SK-N-SH (cell line): ENCODE measurements around the gene SHROOM1. TPM values are rescaled to one million over a fixed set of nuclear protein-coding genes. Genes with fewer than 3 reads are reported as not detected.

Experiments
- CTCF ChIA-PET: fragments of 300-600, 350-600 bp; formaldehyde crosslinking; extraction: SDS; loops from one replicate; lab custom pipeline; 2021; lab: Yijun Ruan, JAX
- POLR2A ChIA-PET: fragments of 350-600 bp; sonication (Branson Sonifier 250); formaldehyde crosslinking; extraction: SDS; loops from one replicate; lab custom pipeline; 2020; ENCODE audit warnings: antibody characterized with exemption, inconsistent platforms; lab: Yijun Ruan, JAX
- DNase-seq: peaks from one replicate; pipeline ENCODE4 v3.0.0; 2012
- H2AFZ ChIP-seq: fragments of 200-600 bp; sonication (generic); 2 replicates; pipeline ENCODE4 v1.8.1; 2016; ENCODE audit warnings: antibody characterized with exemption, mild to moderate bottlenecking, low read depth
- H3F3A ChIP-seq: fragments of 200-600 bp; sonication (generic); replicated peaks from 2 replicates; pipeline ENCODE3; 2016; ENCODE audit warnings: antibody characterized with exemption, mild to moderate bottlenecking; ENCODE audit not compliant: insufficient read depth
- H3K27ac ChIP-seq, 2 experiments: fragments of 200-500 bp in 1 of 2; fragments of 200-600 bp in 1 of 2; sonication (Bioruptor generic) in 1 of 2; sonication (generic), shearing (Covaris generic) in 1 of 2; 2 replicates each; pipeline versions ENCODE4 v1.5.1 to v1.6.1; 2014 to 2016; ENCODE audit warnings: low read depth in 2 of 2, inconsistent platforms in 1 of 2, low read length in 1 of 2, mild to moderate bottlenecking in 1 of 2, mixed read lengths in 1 of 2
- H3K27me3 ChIP-seq: fragments of 200-600 bp; sonication (generic), shearing (Covaris generic); 2 replicates; pipeline ENCODE4 v1.6.1; 2016; ENCODE audit warnings: mixed run types; ENCODE audit not compliant: insufficient read depth
- H3K36me3 ChIP-seq, 2 experiments: fragments of 200-500 bp in 1 of 2; fragments of 200-600 bp in 1 of 2; sonication (Bioruptor generic) in 1 of 2; sonication (generic) in 1 of 2; replicated peaks in 1 of 2; 2 replicates each; pipeline versions ENCODE3 to v1.5.1; 2014 to 2016; ENCODE audit warnings: low read length in 1 of 2, mild to moderate bottlenecking in 1 of 2; ENCODE audit not compliant: insufficient read depth in 2 of 2, control insufficient read depth in 1 of 2
- H3K4me1 ChIP-seq, 2 experiments: fragments of 200-500 bp in 1 of 2; fragments of 200-600 bp in 1 of 2; sonication (Bioruptor generic) in 1 of 2; sonication (generic), shearing (Covaris generic) in 1 of 2; 2 replicates each; pipeline versions ENCODE4 v1.5.1 to v1.6.1; 2014 to 2016; ENCODE audit warnings: low read depth in 1 of 2, low read length in 1 of 2, mixed run types in 1 of 2; ENCODE audit not compliant: insufficient read depth in 2 of 2, control insufficient read depth in 1 of 2
- H3K4me2 ChIP-seq: fragments of 200-600 bp; sonication (generic), shearing (Covaris generic); 2 replicates; pipeline ENCODE4 v1.6.1; 2017; ENCODE audit warnings: mixed run types
- H3K4me3 ChIP-seq, 2 experiments: fragments of 200-500 bp in 1 of 2; fragments of 200-600 bp in 1 of 2; sonication (Bioruptor generic) in 1 of 2; sonication (generic), shearing (Covaris generic) in 1 of 2; 2 replicates each; pipeline versions ENCODE4 v1.5.1 to v1.8.1; 2014 to 2016; ENCODE audit warnings: low read depth in 2 of 2, inconsistent platforms in 1 of 2, low read length in 1 of 2, mild to moderate bottlenecking in 1 of 2, mixed read lengths in 1 of 2, moderate library complexity in 1 of 2
- H3K79me2 ChIP-seq: fragments of 200-600 bp; sonication (generic); 2 replicates; pipeline ENCODE4 v1.8.1; 2017; ENCODE audit warnings: mild to moderate bottlenecking; ENCODE audit not compliant: insufficient read depth
- H3K9ac ChIP-seq: fragments of 200-600 bp; sonication (generic); 2 replicates; pipeline ENCODE4 v1.6.1; 2017; ENCODE audit warnings: mixed run types
- H3K9me2 ChIP-seq: fragments of 200-600 bp; sonication (generic); 2 replicates; pipeline ENCODE4 v1.6.1; 2017; ENCODE audit warnings: mixed run types
- H3K9me3 ChIP-seq: fragments of 200-600 bp; sonication (generic); 2 replicates; pipeline ENCODE4 v1.6.1; 2017; ENCODE audit warnings: mixed run types, mild to moderate bottlenecking, moderate library complexity
- H4K20me1 ChIP-seq: fragments of 200-600 bp; sonication (generic); 2 replicates; pipeline ENCODE4 v1.6.1; 2017; ENCODE audit warnings: mild to moderate bottlenecking, mixed run types; ENCODE audit not compliant: insufficient read depth
- CHD2 ChIP-seq: fragments of 150-350 bp; IDR thresholded peaks from 2 replicates; pipeline ENCODE4 v1.6.1; 2018; ENCODE audit warnings: low read length; ENCODE audit not compliant: partially characterized antibody
- ELF1 ChIP-seq: IDR thresholded peaks from 2 replicates; pipeline ENCODE4 v1.4.0; 2012
- FOSL2 ChIP-seq: IDR thresholded peaks from 2 replicates; pipeline ENCODE4 v1.4.0; 2012; ENCODE audit warnings: low read depth, mild to moderate bottlenecking, moderate library complexity, borderline replicate concordance
- FOXM1 ChIP-seq: IDR thresholded peaks from 2 replicates; pipeline ENCODE4 v1.4.0; 2012; ENCODE audit warnings: low read depth, mild to moderate bottlenecking
- IRF3 ChIP-seq: fragments of 150-350 bp; IDR thresholded peaks from 2 replicates; pipeline ENCODE4 v1.6.1; 2016; ENCODE audit warnings: mild to moderate bottlenecking, low read depth, low read length
- JUND ChIP-seq: IDR thresholded peaks from 2 replicates; pipeline ENCODE4 v1.4.0; 2012
- MEF2A ChIP-seq: IDR thresholded peaks from 2 replicates; pipeline ENCODE4 v1.4.0; 2012; ENCODE audit warnings: low read depth, borderline replicate concordance
- MXI1 ChIP-seq: IDR thresholded peaks from 2 replicates; pipeline ENCODE4 v1.6.1; 2012; ENCODE audit warnings: mild to moderate bottlenecking, low read depth, low read length, improper control_type of control experiment
- NRF1 ChIP-seq: IDR thresholded peaks from 2 replicates; pipeline ENCODE4 v1.6.1; 2012; ENCODE audit warnings: low read depth, mild to moderate bottlenecking, low read length
- POLR2AphosphoS5 ChIP-seq: IDR thresholded peaks from 2 replicates; pipeline ENCODE4 v1.6.1; 2012; ENCODE audit warnings: low read depth, low read length
- RAD21 ChIP-seq: IDR thresholded peaks from 2 replicates; pipeline ENCODE4 v1.6.1; 2012; ENCODE audit warnings: mild to moderate bottlenecking, low read length
- RCOR1 ChIP-seq: fragments of 150-350 bp; IDR thresholded peaks from 2 replicates; pipeline ENCODE4 v1.6.1; 2017; ENCODE audit warnings: antibody characterized with exemption, low read length
- RFX5 ChIP-seq: IDR thresholded peaks from 2 replicates; pipeline ENCODE4 v1.6.1; 2012; ENCODE audit warnings: mild to moderate bottlenecking, improper control_type of control experiment, low read length
- TCF12 ChIP-seq: IDR thresholded peaks from 2 replicates; pipeline ENCODE4 v1.4.0; 2012
- USF2 ChIP-seq: fragments of 150-350 bp; IDR thresholded peaks from 2 replicates; pipeline ENCODE4 v1.6.1; 2017; ENCODE audit warnings: antibody characterized with exemption, low read length, low read depth, borderline replicate concordance
- ZBTB33 ChIP-seq: IDR thresholded peaks from 2 replicates; pipeline ENCODE4 v1.4.0; 2012; ENCODE audit warnings: low read depth, borderline replicate concordance
- WGBS: methylation state at CpG from one replicate; pipeline ENCODE4 v1.1.6; 2017; ENCODE audit warnings: low lambda C conversion rate; 5-methylcytosine and 5-hydroxymethylcytosine counted together
- polyA plus RNA-seq, 3 experiments: library from polyadenylated mRNA; depleted of rRNA; stranded (reverse); fragments of >200 nt; gene quantifications; 2 replicates each; pipeline ENCODE4 v1.2.3, GENCODE V29; 2012

SHROOM1 gene
- polyA plus RNA-seq, 1 of the 3 experiments (the other 2 are of a cell fraction) = 3.8 TPM

GRCh38 chr5:132822650-132823480 is 7.6 kb downstream of the SHROOM1 start:
- H2AFZ ChIP-seq = no peak overlapping the region
- no peak overlapping the region for H3K27ac ChIP-seq
- H3K9me3 ChIP-seq = no peaks in the 10 kb centered on the region
- 95% methylated on average over 55 of the region's 68 CpGs for WGBS
- no peaks in the 10 kb centered on the region for H3K79me2 ChIP-seq
- no peak for TF ChIP-seq POLR2AphosphoS5
- no peak for TF ChIP-seq RFX5
- no peak for TF ChIP-seq CHD2
- no peak for TF ChIP-seq RCOR1
- TF ChIP-seq IRF3 = no peak
- no peak for TF ChIP-seq USF2
- TF ChIP-seq FOXM1 = no peak
- no peak for TF ChIP-seq JUND
- TF ChIP-seq ZBTB33 = no peak
- TF ChIP-seq MEF2A = no peak
- no peak for TF ChIP-seq ELF1
- TF ChIP-seq MXI1 = no peak
- TF ChIP-seq NRF1 = no peak
- TF ChIP-seq TCF12 = no peak
- no peak for TF ChIP-seq RAD21
- TF ChIP-seq FOSL2 = no peak
- no peak overlapping the region for H3K9ac ChIP-seq
- no peaks in the 10 kb centered on the region for H3K27me3 ChIP-seq
- no peaks in the 10 kb centered on the region for H3F3A ChIP-seq
- ChIA-PET POLR2A (no interaction called here), CTCF (interaction anchor here (0.7 to 6.8 kb wide), 4 partner anchors 60 to 295 kb away, joined by 3 to 88 read pairs (median 5); no protein-coding TSS in a partner anchor)
- DNase-seq = no peak
- H3K4me1 ChIP-seq = peaks cover 0 to 6% of the 10 kb centered on the region in 2 experiments; a peak in 1 of 4 replicates
- H3K4me2 ChIP-seq = no peak overlapping the region
- H3K4me3 ChIP-seq = no peak overlapping the region
- H3K36me3 ChIP-seq = no peaks in the 10 kb centered on the region
- H3K9me2 ChIP-seq = no peaks in the 10 kb centered on the region
- no peaks in the 10 kb centered on the region for H4K20me1 ChIP-seq
